HG03521 (cell line): ENCODE data around the gene PRSS48.
"Not testable (repeated sequence)": the region's sequence is repeated elsewhere in the genome, so short reads cannot be mapped to it uniquely, and the experiment has no call there.

ENCODE experiments used
- ATAC-seq: cut with Tn5 transposase; IDR thresholded peaks from one replicate; pipeline ENCODE4 v1.9.1; 2021; ENCODE audit warnings: mild to moderate bottlenecking, moderate library complexity; ENCODE audit not compliant: unreplicated experiment

The PRSS48 gene

GRCh38 chr4:151276787-151277562 is at the start of gene PRSS48:
TSS of gene PRSS48 (plus strand) at chr4:151277161. CDS start at chr4:151277173, 12 bp downstream.
- no peak for ATAC-seq

- ATAC-seq: no peak
These were observed 49.8 kb upstream of the PRSS48 start for GRCh38 chr4:151227172-151227571.

- ATAC-seq: no peak
These were observed 49.2 kb upstream of the PRSS48 start for GRCh38 chr4:151227731-151228130.

GRCh38 chr4:151228189-151229119 is 48.5 kb upstream of the PRSS48 start:
- ATAC-seq: no peak

- no peak for ATAC-seq
These were observed 44.9 kb upstream of the PRSS48 start for GRCh38 chr4:151231915-151232595.

GRCh38 chr4:151233600-151233999 is 43.4 kb upstream of the PRSS48 start:
- no peak for ATAC-seq

GRCh38 chr4:151235373-151235772 is 41.6 kb upstream of the PRSS48 start:
- ATAC-seq: not testable (repeated sequence)

GRCh38 chr4:151236036-151236435 is 40.9 kb upstream of the PRSS48 start:
- ATAC-seq: no peak

- ATAC-seq: no peak
These were observed 38.5 kb upstream of the PRSS48 start for GRCh38 chr4:151238477-151238876.

GRCh38 chr4:151239608-151240007 is 37.4 kb upstream of the PRSS48 start:
- ATAC-seq: no peak

- no peak for ATAC-seq
These were observed 34.7 kb upstream of the PRSS48 start for GRCh38 chr4:151242305-151242704.

- ATAC-seq: no peak
These were observed 30.2 kb upstream of the PRSS48 start for GRCh38 chr4:151246742-151247141.

GRCh38 chr4:151247395-151247794 is 29.6 kb upstream of the PRSS48 start:
- no peak for ATAC-seq

- ATAC-seq: no peak
These were observed 28.4 kb upstream of the PRSS48 start for GRCh38 chr4:151248519-151248918.

- no peak for ATAC-seq
These were observed 26.3 kb upstream of the PRSS48 start for GRCh38 chr4:151250706-151251105.

- no peak for ATAC-seq
These were observed 25.2 kb upstream of the PRSS48 start for GRCh38 chr4:151251603-151252304.

GRCh38 chr4:151255226-151255625 is 21.7 kb upstream of the PRSS48 start:
- not testable (repeated sequence) for ATAC-seq

- ATAC-seq: not testable (repeated sequence)
These were observed 21.3 kb upstream of the PRSS48 start for GRCh38 chr4:151255680-151256079.

GRCh38 chr4:151256134-151256533 is 20.8 kb upstream of the PRSS48 start:
- ATAC-seq: no peak

GRCh38 chr4:151257704-151258103 is 19.3 kb upstream of the PRSS48 start:
- no peak for ATAC-seq

GRCh38 chr4:151259752-151260151 is 17.2 kb upstream of the PRSS48 start:
- no peak for ATAC-seq
